Effector CD4-positive, alpha-beta T cell (primary cell): ENCODE data around the gene TMEM131.

Experiments
- DNase-seq: peaks from one replicate; pipeline ENCODE4 v3.0.0-alpha.2; 2020

Gene TMEM131

GRCh38 chr2:97752342-97753334 lies 243.1 kb downstream of the TMEM131 start:
- DNase-seq: no peak

- DNase-seq: no peak
Observed at GRCh38 chr2:97751752-97752151, 244.0 kb downstream of the TMEM131 start.

GRCh38 chr2:97750017-97750416 lies 245.7 kb downstream of the TMEM131 start:
- DNase-seq: no peak

- no peak for DNase-seq
Observed at GRCh38 chr2:97749581-97749980, 246.2 kb downstream of the TMEM131 start.

GRCh38 chr2:97747716-97748115 lies 248.0 kb downstream of the TMEM131 start:
- DNase-seq: no peak

- no peak for DNase-seq
Observed at GRCh38 chr2:97747285-97747684, 248.5 kb downstream of the TMEM131 start.

GRCh38 chr2:97745474-97746174 lies 250.1 kb downstream of the TMEM131 start:
- no peak for DNase-seq

- no peak for DNase-seq
Observed at GRCh38 chr2:97743913-97744312, 251.8 kb downstream of the TMEM131 start.

GRCh38 chr2:97742381-97742847 lies 253.3 kb downstream of the TMEM131 start:
- DNase-seq: no peak

GRCh38 chr2:97741686-97742085 lies 254.1 kb downstream of the TMEM131 start:
- no peak for DNase-seq

- DNase-seq: no peak
Observed at GRCh38 chr2:97741251-97741650, 254.5 kb downstream of the TMEM131 start.

GRCh38 chr2:97740590-97741182 lies 255.1 kb downstream of the TMEM131 start:
- DNase-seq: no peak

- DNase-seq: no peak
Observed at GRCh38 chr2:97739893-97740245, 255.9 kb downstream of the TMEM131 start.

- DNase-seq: no peak
Observed at GRCh38 chr2:97739020-97739892, 256.5 kb downstream of the TMEM131 start.

GRCh38 chr2:97738179-97739019 lies 257.3 kb downstream of the TMEM131 start:
- DNase-seq: no peak

GRCh38 chr2:97737421-97738178 lies 258.1 kb downstream of the TMEM131 start:
- no peak for DNase-seq

- DNase-seq: no peak
Observed at GRCh38 chr2:97736608-97737330, 259.0 kb downstream of the TMEM131 start.

GRCh38 chr2:97736185-97736584 lies 259.6 kb downstream of the TMEM131 start:
- no peak for DNase-seq

- DNase-seq: no peak
Observed at GRCh38 chr2:97735161-97735561, 260.6 kb downstream of the TMEM131 start.
